Glomerular endothelial cell (primary cell): ENCODE data around the gene PRPSAP2. TPM values are rescaled to one million over a fixed set of nuclear protein-coding genes. Genes with fewer than 3 reads are reported as not detected.
"Not testable (repeated sequence)": the region's sequence is repeated elsewhere in the genome, so short reads cannot be mapped to it uniquely, and the experiment has no call there.

ENCODE experiments used
- DNase-seq: peaks from one replicate; pipeline ENCODE4 v3.0.0-alpha.2; 2011; ENCODE audit warnings: low read depth, low spot score; ENCODE audit errors: extremely low read depth
- total RNA-seq: library from RNA; depleted of rRNA; stranded (reverse); fragments of >200 nt; gene quantifications from 2 replicates; pipeline ENCODE4 v1.2.3, GENCODE V29; 2015

PRPSAP2 gene
- total RNA-seq, 1 donor from 2014 or later, result 23.9 TPM

- DNase-seq, result no peak
These were observed 80.2 kb downstream of the PRPSAP2 start for GRCh38 chr17:18937981-18938691.

GRCh38 chr17:18938692-18939023 is 80.7 kb downstream of the PRPSAP2 start:
- no peak for DNase-seq

- DNase-seq, result no peak
These were observed 86.7 kb downstream of the PRPSAP2 start for GRCh38 chr17:18944646-18945045.

GRCh38 chr17:18946536-18946935 is 88.6 kb downstream of the PRPSAP2 start:
- DNase-seq, result no peak

- DNase-seq, result no peak
These were observed 89.9 kb downstream of the PRPSAP2 start for GRCh38 chr17:18947866-18948265.

- no peak for DNase-seq
These were observed 90.6 kb downstream of the PRPSAP2 start for GRCh38 chr17:18948476-18949006.

- no peak for DNase-seq
These were observed 91.6 kb downstream of the PRPSAP2 start for GRCh38 chr17:18949566-18949965.

- no peak for DNase-seq
These were observed 92.4 kb downstream of the PRPSAP2 start for GRCh38 chr17:18950346-18950745.

- DNase-seq, result no peak
These were observed 93.3 kb downstream of the PRPSAP2 start for GRCh38 chr17:18950944-18951905.

- DNase-seq, result no peak
These were observed 94.3 kb downstream of the PRPSAP2 start, which contains the start of gene SLC5A10 for GRCh38 chr17:18951941-18952842. SLC5A10 (plus strand) TSS chr17:18952165; CDS start chr17:18952206, 41 bp downstream.

GRCh38 chr17:18953231-18953728 is 95.3 kb downstream of the PRPSAP2 start:
- DNase-seq, result no peak

- DNase-seq, result no peak
These were observed 96.4 kb downstream of the PRPSAP2 start for GRCh38 chr17:18954321-18954720.

GRCh38 chr17:18955009-18955408 is 97.1 kb downstream of the PRPSAP2 start:
- DNase-seq, result no peak

GRCh38 chr17:18956021-18956420 is 98.1 kb downstream of the PRPSAP2 start:
- DNase-seq, result not testable (repeated sequence)

GRCh38 chr17:18956581-18956980 is 98.7 kb downstream of the PRPSAP2 start:
- DNase-seq, result no peak

GRCh38 chr17:18957831-18958230 is 99.9 kb downstream of the PRPSAP2 start:
- DNase-seq, result no peak

GRCh38 chr17:18958611-18959010 is 100.7 kb downstream of the PRPSAP2 start:
- DNase-seq, result no peak

- DNase-seq, result no peak
These were observed 101.3 kb downstream of the PRPSAP2 start for GRCh38 chr17:18959071-18959844.

- no peak for DNase-seq
These were observed 101.9 kb downstream of the PRPSAP2 start for GRCh38 chr17:18959845-18960240.
